Retina (tissue), 1 donor: ENCODE data around the gene ACTA2.
A peak's percentile ranks its signal among the peaks of the same experiment; 100 is the strongest.

Experiments
- DNase-seq: peaks from one replicate; pipeline ENCODE4 v3.0.0-alpha.2; 2016

ACTA2 gene

DNA sequence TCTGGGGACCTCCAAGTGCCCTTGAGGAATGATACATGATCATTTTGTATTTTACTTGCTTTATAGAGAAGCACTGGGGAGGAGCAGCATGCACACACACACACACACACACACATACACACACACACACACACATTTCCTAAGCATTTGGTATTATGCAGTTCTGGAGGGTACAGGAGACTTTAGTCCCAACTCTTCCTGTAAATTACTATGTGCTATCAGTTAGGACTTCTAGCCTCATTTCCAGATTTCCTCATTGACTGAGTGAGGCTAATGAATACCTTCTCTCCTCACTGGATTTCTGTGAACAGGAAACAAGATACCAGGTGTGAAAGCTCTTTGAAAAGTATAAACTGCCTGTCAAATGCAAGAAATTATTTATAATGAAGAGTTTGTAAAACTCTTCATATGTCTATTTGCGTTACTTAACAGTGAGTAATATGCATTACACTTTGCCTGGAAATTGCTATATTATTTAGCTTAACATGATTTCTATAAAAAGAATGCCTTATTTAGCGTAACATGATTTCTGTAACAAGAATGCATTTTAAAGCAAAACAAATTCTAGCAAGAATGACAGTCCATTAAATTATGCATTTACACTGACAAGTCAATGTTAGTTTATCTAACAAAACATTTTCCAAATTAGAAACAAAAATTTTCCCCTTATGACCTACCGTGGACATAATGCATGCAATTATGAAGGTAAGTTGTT lies 34.2 kb downstream of the ACTA2 start:
- DNase-seq, result no peak

DNA sequence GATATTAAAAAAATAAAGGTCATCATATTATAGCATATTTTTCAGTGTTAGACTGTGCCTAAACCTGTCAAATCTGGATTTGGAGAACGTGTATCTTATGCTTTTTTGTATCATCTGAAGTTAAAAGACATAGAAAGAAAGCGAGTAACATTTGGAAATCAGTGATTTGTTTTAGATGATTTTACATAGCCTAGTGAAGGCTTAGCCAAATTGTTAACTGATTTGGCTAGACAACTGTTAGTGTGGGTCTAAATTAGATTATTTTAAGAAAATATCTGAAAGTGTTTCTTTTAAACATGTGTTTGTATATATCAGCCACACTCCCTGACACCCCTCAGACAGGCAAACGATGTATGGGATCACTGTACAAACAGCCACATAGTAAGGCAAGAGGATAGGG lies 35.6 kb downstream of the ACTA2 start:
- DNase-seq, result no peak

DNA sequence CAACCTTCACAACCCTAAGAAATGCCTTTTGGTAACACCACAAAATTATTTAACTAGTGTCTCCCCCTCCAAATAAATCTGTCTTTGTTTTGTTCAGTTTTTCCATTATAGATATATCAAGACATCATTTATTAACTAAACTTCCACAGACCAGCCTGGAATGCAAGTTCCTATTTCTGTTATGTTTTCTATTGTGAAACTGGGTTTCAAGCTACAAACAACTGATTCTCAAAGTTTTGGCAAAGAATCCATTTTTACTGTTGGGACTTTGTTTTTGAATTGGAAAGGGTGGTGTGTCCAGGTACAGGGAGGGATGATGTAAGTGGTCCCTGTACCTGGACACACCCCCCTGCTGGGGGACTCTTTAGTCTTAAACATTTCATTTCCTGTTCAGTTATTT lies 36.3 kb downstream of the ACTA2 start:
- DNase-seq, result no peak

DNA sequence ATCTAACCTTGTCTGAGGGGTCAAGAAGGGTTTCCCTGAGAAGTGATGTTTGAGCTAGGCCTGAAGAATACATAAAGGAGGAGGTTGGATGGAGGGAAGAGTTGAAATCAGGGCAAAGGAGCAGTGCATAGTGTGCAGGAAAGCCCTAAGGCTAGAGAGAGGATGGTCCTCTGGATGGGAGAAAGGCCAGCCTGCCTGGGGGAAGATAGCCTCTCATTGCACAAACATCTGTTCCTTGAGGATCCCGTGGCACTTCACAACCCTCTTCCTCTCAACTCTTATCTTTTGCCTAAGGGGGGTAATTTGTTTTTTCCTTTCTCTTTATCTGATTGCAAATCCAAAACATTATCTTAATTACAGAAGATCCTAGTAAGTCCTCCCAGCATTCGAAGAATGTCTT lies 36.8 kb downstream of the ACTA2 start:
- DNase-seq, result no peak

DNA sequence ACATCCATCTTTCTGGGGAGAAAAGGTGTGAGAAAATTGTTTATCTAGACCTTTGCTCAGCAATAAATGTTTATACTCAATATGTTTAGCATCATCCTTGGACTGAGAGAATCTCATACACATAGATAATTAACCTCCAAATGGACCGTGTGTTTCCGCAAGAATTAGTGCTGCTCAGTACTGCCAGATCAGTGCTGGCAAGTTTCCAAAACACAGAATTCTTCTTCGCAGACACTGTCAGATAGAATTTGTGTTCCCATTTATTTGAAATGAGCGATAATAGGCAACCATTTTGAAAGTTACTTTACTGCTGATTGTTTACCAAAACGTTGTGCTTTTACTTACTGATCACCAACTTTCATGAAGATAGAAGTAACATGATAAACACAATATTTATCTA lies 38.8 kb downstream of the ACTA2 start:
- peak; percentile 51 for DNase-seq

DNA sequence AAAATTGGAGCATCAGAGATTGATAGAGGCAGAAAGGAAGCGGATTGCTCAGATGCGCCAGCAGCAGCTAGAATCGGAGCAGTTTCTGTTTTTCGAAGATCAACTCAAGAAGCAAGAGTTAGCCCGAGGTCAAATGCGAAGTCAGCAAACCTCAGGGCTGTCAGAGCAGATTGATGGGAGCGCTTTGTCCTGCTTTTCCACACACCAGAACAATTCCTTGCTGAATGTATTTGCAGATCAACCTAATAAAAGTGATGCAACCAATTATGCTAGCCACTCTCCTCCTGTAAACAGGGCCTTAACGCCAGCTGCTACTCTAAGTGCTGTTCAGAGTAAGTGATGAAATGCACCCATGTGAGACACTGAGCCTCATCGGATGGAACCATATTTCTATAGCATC lies 39.4 kb downstream of the ACTA2 start:
- peak; percentile 61 for DNase-seq

DNA sequence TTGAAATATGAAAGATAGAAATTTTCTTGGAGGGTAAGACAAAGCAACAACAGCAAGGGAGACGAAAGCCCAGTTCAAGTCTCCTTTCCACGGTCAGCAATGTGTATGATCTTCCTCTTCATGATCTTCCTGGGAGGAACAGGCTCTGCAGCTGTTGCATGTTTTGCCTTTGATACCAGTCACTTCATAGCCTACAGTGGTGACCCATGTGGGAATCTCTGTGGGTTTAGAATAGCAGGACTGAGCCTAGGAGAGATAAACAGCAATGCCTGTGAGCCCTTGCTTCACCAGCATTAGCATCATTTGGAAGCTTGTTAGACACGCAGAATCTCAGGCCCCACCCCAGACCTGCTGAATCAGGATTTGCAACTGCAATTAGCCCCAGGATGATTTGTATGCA lies 40.7 kb downstream of the ACTA2 start:
- DNase-seq, result no peak

DNA sequence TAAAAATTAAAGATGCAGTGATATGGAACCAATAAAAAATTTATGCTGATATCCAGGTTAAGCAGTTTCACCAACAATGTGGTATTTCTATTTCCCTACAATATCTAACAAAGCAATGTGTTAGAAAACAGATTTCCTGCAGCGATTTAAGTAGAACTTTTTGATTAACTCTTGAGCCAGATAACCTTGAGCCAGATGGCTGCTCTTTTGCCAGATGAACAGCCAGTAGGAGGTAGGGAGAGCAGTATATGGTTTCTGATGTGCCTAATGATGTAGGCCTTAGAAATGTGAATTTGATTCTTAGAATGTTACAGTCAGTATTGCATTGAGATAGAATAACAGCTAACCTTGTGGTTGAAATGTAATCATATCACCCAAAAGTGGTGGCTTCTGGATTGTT lies 41.5 kb downstream of the ACTA2 start:
- DNase-seq, result no peak

DNA sequence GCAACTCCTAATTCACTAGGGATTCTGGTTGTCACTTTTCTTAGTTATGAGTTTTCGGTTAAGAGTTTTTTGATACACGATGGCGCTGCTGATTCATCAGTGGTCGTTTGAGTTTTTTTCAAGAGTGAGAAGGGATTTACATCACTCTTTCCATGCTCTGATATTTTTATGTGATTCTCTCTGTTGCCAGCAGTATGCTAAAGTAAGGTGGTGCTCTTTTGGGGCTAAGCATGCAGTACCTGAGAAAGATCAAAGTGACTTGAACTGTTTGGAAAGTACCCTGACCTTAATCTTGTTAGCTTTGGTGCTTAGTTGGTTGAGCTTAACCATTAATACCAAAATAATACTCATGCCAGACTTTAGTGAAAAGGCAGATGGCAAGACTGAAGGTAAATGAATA lies 44.4 kb downstream of the ACTA2 start:
- no peak for DNase-seq

DNA sequence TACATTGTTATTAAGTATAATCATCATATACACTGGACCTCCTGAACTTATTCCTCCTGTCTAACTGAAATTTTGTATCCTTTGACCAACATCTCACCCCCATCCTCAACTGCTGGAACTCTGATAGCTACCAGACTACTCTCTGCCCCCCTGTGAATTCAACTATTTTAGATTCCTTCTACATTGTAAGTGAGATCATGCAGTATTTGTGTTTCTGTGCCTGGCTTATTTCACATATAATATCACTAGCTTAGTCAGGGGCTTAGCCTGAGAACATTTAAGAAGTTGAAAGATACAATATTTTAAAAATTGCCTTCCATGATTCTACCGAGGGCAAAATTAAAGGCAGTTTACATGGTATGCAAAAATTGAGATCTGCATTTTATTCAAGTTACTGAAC lies 45.7 kb downstream of the ACTA2 start:
- DNase-seq, result no peak

DNA sequence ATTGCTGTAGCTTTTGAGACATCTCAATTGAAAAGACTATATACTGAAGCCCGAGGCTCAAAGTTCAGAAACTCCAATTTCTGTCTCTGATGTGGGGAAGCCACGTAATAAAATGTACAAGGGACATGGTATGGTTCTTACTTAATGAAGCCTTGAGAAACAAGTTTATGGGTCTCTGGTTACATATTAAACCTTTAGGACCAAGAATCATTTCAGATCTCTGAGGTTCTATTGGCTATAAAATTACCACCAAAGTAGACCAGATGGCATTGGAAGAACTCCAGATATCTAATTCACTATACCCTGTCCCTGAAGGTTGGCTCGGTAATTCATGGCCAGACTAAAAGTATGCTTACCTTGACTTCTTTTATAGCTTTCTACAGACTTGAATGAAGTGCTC lies 48.9 kb downstream of the ACTA2 start:
- DNase-seq, result no peak

DNA sequence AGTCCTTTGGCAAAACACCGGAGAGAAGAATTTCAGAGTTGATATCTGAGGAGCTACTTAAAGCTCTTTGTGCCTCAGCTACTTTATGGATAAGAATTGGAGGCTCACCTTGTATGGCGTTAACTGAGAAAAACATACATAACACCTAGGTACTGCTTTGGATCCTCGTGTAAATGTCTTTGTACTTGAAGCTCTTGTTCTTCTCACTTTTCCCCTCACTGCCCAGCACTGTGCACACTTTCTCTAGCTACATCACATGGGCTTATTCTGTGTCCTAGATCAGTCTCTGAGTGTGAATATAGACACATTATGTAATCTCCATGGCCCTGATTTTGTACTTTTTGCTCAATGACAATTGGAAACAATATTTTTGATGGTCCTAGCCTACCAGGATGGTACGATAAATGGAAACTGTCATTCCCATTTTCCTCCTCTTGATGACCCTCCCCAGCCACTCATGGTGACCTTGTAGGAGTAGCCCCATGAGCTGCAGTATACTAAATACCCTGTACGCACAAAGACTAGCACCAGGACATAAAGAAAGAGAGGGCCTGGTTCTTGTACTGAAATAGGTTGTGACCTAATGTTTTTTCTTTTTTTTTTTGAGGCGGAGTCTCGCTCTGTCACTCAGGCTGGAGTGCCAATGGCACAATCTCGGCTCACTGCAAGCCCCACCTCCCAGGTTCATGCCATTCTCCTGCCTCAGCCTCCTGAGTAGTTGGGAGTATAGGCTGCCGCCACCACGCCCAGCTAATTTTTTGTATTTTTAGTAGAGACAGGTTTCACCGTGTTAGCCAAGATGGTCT lies 50.4 kb downstream of the ACTA2 start:
- DNase-seq, result no peak

DNA sequence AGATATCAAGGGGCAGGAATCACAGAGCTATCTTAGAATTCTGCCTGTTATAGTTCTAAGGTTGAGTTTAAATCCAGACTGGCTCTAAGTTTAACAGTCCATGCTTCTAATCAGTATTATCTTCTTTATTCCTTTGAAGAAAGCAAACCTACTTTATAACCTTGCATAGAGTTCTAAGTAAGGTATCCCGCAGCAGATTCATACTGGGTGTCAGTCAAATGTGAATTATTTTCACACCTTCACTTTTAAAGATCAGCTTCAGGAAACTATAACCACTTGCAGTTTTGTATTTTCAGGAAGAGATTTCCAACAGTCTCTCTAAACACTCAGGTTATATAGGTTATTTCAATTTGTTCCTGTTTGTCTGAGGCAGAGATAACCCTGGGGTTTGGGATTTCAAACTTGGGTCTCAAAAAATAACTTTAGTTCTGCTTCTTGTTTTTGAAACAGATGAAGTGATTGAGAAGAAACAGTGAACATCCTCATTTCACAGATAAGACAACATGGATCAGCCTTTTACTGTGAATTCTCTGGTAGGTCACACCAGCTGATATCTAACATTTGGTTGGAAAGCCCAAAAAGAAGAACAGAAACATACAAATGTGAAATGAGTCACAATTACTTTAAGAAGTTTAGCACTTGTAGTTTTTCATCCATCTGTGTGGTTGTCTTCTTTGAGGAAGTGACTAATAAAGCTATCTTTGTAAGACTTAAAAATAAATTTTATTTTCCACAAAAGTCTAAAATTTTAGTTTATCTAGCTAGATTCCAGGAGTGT lies 51.2 kb downstream of the ACTA2 start:
- DNase-seq, result no peak

DNA sequence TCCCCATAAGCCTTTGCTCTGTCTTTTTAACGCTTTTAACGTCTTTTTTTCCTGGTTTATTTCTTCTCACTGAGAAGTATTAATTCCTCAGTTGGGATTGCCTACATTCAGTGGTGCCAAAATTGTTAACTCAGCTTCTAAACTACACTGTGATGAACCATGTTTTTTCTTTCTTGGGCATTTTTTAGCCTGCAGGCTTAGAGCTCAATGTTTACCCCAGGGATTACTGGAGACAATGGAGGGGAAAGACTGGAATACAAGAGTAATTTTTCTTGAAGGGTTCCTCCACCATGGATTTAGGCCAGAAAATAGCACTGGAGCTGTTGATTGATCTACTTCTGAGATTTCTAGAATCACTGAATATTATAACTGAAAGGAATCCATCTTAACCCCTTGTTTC lies 52.7 kb downstream of the ACTA2 start:
- DNase-seq, result no peak

DNA sequence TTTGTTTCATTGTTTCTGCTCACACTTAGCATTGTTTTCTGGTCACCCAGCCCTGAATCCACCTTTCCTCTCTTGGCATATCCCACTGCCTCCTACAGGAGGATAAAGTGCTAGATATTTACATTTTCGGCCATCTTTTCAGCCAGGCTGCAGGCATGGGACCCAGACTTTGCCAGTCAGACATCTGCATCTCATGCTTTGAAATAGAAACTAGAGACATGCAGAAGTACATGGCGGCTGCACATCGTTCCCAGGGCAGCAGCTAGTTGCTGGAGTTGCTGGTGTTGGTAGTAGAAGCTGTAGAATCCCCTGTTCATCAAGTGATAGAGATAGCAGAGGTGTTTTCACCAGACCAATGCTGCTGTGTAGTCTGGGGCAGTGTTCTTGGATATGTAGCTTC lies 53.8 kb downstream of the ACTA2 start:
- DNase-seq, result no peak

DNA sequence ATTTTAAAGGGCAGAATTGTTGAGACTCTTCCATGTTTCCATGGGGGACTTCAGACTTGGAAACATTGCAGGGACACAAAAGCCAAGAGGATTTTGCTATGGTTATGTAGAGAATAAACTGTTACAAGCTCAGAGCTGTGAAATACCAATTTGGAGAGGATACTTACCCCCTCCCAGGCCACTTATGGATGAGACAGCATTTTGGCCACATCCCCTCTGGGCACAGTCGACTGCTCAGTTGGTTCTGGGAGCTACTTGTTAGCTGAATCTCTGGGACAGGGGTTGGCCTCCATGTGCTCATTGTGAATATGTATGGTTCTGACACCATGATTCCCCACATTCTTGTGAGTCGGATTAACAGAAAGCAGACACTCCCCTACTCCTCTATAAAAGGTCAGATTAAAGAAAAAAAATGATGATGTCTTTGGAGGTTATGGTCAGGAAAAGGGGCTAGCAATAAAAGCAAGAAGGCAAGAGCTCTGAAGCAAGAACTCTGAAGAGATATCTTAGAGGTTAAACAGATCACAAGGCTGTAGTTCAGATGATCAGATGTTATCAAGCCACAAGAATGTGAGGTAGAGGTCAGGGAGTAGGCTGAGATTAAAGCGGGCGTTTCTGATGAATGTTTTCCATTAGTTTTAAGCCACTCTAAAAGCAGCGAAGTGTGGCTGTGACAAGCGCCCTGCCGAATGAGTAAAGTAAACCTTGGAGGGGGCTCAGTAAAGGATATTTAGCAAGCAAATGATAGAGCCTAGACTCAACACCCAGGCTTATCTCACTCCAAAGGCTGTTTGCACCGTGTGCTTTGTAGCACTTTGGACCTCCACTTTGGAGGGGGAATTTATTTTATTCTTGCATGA lies 55.3 kb downstream of the ACTA2 start:
- no peak for DNase-seq

DNA sequence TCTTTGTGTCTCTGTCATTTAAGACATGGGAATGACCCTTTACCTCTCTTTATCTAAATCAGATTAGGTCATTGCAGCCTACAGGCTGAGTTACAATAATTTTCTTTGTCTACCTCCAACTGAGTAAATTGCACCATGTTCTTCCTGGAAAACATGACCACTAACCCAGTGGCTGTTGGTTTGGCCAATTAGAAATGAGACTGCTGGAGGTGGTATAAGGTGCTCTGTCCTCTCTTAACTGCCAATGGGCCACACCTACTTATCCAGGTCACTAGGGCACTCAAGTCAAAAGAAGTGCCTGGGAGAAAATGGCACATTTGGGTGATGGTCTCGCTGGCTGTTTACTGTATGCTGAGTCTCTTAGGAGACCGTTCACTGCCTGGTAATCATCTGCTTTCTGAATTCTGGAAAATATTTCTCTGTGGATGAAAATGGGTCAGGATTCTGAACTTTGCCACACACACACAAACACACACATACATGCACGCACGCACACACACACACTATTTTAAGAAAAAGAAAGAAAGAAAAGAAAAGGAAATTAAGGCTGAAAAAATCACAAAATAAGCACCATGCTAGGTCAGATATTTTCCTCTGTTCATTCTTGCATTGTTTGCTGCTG lies 56.1 kb downstream of the ACTA2 start:
- no peak for DNase-seq

DNA sequence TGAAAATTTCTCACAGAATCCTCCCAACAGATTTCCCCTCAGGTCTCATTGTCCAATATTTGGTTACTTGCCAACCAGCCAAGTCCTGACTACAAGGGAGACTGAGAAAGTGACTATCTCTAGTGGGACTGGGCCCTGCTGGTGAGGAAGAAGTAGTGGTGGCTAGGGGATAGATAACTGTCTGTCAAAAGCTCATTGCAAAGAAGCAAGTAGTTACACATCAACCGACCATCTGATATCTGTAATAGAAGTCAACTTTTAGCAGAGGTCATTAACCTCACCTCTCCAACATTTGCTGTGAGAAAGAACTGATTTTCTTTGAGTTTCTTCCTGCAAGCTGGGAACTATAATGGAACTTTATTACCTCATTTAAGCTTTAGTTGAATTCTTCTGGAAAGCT lies 57.3 kb downstream of the ACTA2 start:
- DNase-seq, result no peak

DNA sequence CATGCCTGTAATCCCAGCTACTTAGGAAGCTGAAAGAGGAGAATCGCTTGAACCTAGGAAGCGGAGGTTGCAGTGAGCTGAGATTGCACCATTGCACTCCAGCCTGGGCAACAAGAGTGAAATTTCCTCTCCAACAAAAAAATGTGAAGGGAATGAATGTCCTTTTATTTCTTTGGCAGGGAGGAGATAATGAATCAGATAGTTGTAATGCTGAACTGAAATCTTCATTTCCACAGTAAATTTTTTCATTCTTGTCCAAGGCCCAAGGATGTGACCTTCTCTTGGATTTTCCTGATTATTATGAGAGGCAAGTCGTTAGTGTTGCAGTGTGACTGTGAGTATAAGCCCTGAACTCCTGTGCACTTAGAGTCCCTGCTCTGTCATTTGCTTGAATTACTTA lies 59.0 kb downstream of the ACTA2 start:
- no peak for DNase-seq

DNA sequence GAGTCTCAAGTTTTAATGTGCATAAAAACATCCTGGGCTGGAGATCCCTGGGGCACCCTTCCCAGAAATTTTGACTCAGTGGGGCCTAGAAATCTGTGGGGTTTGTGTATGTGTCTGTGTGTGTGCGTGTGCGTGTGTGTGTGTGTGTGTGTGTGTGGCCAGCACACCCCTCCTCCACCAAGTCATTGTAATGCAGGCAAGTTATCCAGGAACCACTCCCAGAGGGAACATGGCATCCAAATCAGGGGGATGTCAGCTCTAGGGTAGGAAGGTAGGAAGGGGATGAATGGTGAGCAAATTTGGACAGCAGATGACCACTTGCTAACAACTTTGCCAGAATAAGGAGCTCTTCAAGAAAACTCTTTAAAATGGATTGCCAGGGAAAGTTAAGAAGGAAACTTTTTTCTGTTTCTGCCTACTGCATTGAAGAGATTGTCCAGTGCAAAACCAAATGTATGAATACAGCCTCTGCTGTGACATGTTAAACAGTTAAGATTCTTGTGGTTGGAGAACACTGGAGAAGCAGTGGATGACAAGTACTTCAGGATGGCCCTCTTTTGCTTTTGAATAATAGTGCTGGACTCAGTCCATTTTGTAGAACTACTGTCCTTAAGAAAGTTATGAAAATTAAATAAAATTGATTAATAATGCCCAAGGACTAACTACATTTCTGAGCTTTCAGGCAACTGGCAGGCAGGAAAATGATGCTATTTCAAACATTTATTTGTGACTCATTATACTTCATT lies 60.2 kb downstream of the ACTA2 start:
- DNase-seq, result no peak

DNA sequence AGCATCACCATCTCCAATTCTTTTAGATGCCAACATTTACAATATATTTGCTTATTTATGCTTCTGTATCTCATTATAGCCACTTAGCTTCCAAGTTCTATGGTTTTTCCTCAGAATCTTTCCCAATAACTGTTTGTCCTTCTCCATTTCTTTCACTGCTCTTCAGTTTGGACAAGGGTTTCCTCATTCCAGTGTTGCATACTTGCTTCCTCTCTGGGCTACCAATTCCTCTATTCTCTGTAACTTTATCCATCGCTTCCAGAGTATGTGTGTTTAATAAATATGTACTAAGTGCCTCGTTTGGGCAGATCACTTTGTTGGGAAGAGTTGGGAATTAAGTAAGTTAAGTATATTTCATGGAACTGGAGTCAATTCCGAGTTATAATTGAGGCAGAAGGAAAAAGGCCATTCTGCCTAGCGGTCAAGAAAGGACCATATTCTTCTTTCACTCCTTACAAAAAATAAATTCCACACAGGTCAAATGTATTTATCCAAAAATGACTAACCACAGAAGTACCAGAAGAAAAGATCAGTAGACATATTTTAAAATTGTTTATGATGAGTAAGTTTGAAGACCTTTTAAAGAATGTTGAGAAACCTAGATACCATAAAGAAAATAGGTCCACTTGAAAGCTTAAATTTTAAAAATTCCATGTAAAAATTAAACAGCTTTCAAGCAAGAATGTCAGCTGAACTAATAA lies 61.7 kb downstream of the ACTA2 start:
- DNase-seq, result no peak
